Non-pigmented ciliary epithelial cell (primary cell): ENCODE measurements around the gene AOX1.
"Not testable (repeated sequence)": the region's sequence is repeated elsewhere in the genome, so short reads cannot be mapped to it uniquely, and the experiment has no call there.

Experiments
- DNase-seq: peaks from one replicate; pipeline ENCODE4 v3.0.0-alpha.2; 2010; ENCODE audit warnings: low read depth

The AOX1 gene

GRCh38 chr2:200603972-200604371 lies 18.2 kb downstream of the AOX1 start:
- DNase-seq, result no peak

GRCh38 chr2:200604571-200605255 lies 18.9 kb downstream of the AOX1 start:
- no peak for DNase-seq

GRCh38 chr2:200608341-200609027 lies 22.7 kb downstream of the AOX1 start:
- no peak for DNase-seq

GRCh38 chr2:200609028-200609614 lies 23.3 kb downstream of the AOX1 start:
- DNase-seq, result peak; percentile 72

- DNase-seq, result not testable (repeated sequence)
These were observed 24.4 kb downstream of the AOX1 start for GRCh38 chr2:200610217-200610616.

- DNase-seq, result no peak
These were observed 27.9 kb downstream of the AOX1 start for GRCh38 chr2:200613692-200614091.

- no peak for DNase-seq
These were observed 28.4 kb downstream of the AOX1 start for GRCh38 chr2:200614249-200614648.

- no peak for DNase-seq
These were observed 29.4 kb downstream of the AOX1 start for GRCh38 chr2:200615247-200615646.

- no peak for DNase-seq
These were observed 30.4 kb downstream of the AOX1 start for GRCh38 chr2:200616193-200616592.

GRCh38 chr2:200616656-200617055 lies 30.8 kb downstream of the AOX1 start:
- no peak for DNase-seq

GRCh38 chr2:200617156-200618053 lies 31.6 kb downstream of the AOX1 start:
- no peak for DNase-seq

- DNase-seq, result no peak
These were observed 32.2 kb downstream of the AOX1 start for GRCh38 chr2:200618054-200618419.

- peak; percentile 56 for DNase-seq
These were observed 32.8 kb downstream of the AOX1 start for GRCh38 chr2:200618590-200619021.

- no peak for DNase-seq
These were observed 33.5 kb downstream of the AOX1 start for GRCh38 chr2:200619279-200619678.

- no peak for DNase-seq
These were observed 35.0 kb downstream of the AOX1 start for GRCh38 chr2:200620606-200621390.

- DNase-seq, result no peak
These were observed 36.3 kb downstream of the AOX1 start for GRCh38 chr2:200622106-200622505.

- no peak for DNase-seq
These were observed 38.2 kb downstream of the AOX1 start for GRCh38 chr2:200624026-200624425.

- DNase-seq, result peak; percentile 84
These were observed 38.8 kb downstream of the AOX1 start for GRCh38 chr2:200624658-200625057.

GRCh38 chr2:200625282-200625681 lies 39.5 kb downstream of the AOX1 start:
- no peak for DNase-seq

GRCh38 chr2:200625958-200626363 lies 40.1 kb downstream of the AOX1 start:
- DNase-seq, result no peak

- no peak for DNase-seq
These were observed 41.4 kb downstream of the AOX1 start for GRCh38 chr2:200627110-200627770.
